Endothelial cell (in vitro differentiated cells): ENCODE data around the gene NEURL1. TPM values are rescaled to one million over a fixed set of nuclear protein-coding genes. Genes with fewer than 3 reads are reported as not detected.

ENCODE experiments used
- DNase-seq: peaks from one replicate; pipeline ENCODE4 v3.0.0; 2021; ENCODE audit warnings: low spot score
- H3K27ac Mint-ChIP-seq: one replicate; pipeline ENCODE4 v1.8.0; 2021; ENCODE audit warnings: mixed read lengths, inconsistent platforms; ENCODE audit not compliant: unreplicated experiment
- H3K27me3 Mint-ChIP-seq: one replicate; pipeline ENCODE4 v1.8.0; 2021; ENCODE audit warnings: mild to moderate bottlenecking, moderate library complexity, mixed read lengths, inconsistent platforms; ENCODE audit not compliant: unreplicated experiment
- H3K36me3 Mint-ChIP-seq: one replicate; pipeline ENCODE4 v1.8.0; 2021; ENCODE audit warnings: mild to moderate bottlenecking, low read depth, mixed read lengths, inconsistent platforms; ENCODE audit not compliant: unreplicated experiment
- H3K4me1 Mint-ChIP-seq: one replicate; pipeline ENCODE4 v1.8.0; 2021; ENCODE audit warnings: mild to moderate bottlenecking, mixed read lengths, inconsistent platforms; ENCODE audit not compliant: unreplicated experiment
- H3K4me3 Mint-ChIP-seq: one replicate; pipeline ENCODE4 v1.8.0; 2021; ENCODE audit warnings: mild to moderate bottlenecking, mixed read lengths, inconsistent platforms; ENCODE audit not compliant: unreplicated experiment
- H3K9me3 Mint-ChIP-seq: one replicate; pipeline ENCODE4 v1.8.0; 2021; ENCODE audit warnings: mixed read lengths, inconsistent platforms; ENCODE audit not compliant: unreplicated experiment
- total RNA-seq: library from RNA; stranded (reverse); fragmentation: NEBNext Ultra II Directional; extraction: Animal tissue kit (Norgen Biotek cat#: 25700); gene quantifications from one replicate; pipeline ENCODE4 v1.2.1, GENCODE V29; 2021; ENCODE audit not compliant: unreplicated experiment
- TF ChIP-seq, protein P1 (sequence below): fragments of 200-600 bp; sonication (generic); IDR thresholded peaks from one replicate; pipeline ENCODE4 v1.5.0; 2021; ENCODE audit warnings: antibody characterized with exemption; ENCODE audit not compliant: unreplicated experiment

NEURL1 gene
- total RNA-seq, 1 donor from 2014 or later = 0.69 TPM

DNA sequence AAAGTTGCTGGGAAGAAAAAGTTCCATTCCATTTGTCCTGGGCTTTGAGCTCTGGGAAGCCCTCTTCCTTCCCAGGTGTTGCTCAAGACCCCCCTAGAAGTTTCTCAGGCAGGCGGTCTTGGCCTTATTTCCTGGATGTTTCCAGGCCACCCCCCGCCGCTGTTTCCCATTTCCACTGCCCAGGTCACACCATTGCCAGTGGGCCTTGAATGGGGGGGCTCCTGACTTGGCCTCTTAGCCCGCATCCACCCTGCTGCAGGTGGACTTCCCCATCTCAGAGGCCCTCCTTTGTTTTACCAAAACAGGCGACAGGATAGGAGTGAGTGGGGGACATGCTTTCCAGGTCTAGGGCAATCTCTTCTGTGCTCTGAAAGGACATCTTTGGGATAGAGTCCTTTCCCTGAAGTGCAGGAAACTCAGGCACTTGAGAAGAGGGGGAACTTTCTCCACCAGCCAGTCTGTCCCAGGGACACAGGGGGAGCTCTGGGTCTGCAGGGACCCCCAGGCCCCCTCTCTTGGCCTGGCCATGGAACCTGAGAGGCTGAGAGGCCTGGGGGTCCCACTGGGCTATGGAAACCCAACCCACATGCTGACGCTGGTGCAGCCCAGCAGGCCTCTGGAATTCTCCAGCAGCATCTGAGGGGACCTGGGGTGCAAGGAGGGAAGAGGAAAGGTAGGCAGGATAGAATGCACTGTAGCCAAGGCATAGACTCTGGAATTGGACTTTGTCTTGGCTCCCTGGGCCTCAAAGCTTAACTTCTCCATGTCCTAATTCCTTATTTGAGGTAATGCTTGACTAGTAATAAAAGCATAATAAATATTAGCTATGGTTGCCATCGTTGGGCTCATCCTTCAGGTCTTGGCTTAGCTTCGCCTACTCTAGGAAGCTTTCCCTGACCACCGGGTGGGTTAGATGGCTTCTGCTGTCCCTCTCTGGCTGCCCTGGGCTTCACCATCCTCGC, 17.6 kb downstream of the NEURL1 start:
- peaks cover 2% of the 10 kb centered on the region for H3K27me3 Mint-ChIP-seq
- peaks cover 7% of the 10 kb centered on the region for H3K4me1 Mint-ChIP-seq
- no peak overlapping the region for H3K27ac Mint-ChIP-seq
- TF ChIP-seq, protein P1, sequence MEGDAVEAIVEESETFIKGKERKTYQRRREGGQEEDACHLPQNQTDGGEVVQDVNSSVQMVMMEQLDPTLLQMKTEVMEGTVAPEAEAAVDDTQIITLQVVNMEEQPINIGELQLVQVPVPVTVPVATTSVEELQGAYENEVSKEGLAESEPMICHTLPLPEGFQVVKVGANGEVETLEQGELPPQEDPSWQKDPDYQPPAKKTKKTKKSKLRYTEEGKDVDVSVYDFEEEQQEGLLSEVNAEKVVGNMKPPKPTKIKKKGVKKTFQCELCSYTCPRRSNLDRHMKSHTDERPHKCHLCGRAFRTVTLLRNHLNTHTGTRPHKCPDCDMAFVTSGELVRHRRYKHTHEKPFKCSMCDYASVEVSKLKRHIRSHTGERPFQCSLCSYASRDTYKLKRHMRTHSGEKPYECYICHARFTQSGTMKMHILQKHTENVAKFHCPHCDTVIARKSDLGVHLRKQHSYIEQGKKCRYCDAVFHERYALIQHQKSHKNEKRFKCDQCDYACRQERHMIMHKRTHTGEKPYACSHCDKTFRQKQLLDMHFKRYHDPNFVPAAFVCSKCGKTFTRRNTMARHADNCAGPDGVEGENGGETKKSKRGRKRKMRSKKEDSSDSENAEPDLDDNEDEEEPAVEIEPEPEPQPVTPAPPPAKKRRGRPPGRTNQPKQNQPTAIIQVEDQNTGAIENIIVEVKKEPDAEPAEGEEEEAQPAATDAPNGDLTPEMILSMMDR = no peak
- DNase-seq = no peak
- no peaks in the 10 kb centered on the region for H3K9me3 Mint-ChIP-seq
- peaks cover 5% of the 10 kb centered on the region for H3K36me3 Mint-ChIP-seq
- no peak overlapping the region for H3K4me3 Mint-ChIP-seq

DNA sequence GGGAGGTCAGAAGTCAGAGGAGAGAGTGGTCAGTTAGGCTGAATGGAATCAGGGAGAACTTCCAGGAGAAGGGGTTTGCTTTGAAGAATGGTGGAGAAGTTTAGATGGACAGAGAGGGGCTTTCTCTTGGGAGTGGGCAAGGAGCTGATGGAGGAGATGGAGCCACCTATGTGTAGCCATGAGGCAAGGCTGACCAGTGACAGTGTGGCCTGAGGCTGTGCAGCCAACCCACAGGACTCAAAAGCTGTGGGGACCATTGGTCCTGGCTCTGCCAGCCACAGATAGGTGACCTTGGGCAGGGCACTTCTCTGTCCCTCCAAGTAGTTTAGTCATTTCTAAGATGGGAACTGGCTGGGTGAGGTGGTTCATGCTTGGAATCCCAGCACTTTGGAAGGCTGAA, 18.7 kb downstream of the NEURL1 start:
- peaks cover 2% of the 10 kb centered on the region for H3K27me3 Mint-ChIP-seq
- H3K9me3 Mint-ChIP-seq = no peaks in the 10 kb centered on the region
- peaks cover 11% of the 10 kb centered on the region for H3K4me1 Mint-ChIP-seq
- TF ChIP-seq, protein P1 = no peak
- H3K27ac Mint-ChIP-seq = no peak overlapping the region
- DNase-seq = no peak
- H3K36me3 Mint-ChIP-seq = peaks cover 9% of the 10 kb centered on the region
- no peak overlapping the region for H3K4me3 Mint-ChIP-seq

DNA sequence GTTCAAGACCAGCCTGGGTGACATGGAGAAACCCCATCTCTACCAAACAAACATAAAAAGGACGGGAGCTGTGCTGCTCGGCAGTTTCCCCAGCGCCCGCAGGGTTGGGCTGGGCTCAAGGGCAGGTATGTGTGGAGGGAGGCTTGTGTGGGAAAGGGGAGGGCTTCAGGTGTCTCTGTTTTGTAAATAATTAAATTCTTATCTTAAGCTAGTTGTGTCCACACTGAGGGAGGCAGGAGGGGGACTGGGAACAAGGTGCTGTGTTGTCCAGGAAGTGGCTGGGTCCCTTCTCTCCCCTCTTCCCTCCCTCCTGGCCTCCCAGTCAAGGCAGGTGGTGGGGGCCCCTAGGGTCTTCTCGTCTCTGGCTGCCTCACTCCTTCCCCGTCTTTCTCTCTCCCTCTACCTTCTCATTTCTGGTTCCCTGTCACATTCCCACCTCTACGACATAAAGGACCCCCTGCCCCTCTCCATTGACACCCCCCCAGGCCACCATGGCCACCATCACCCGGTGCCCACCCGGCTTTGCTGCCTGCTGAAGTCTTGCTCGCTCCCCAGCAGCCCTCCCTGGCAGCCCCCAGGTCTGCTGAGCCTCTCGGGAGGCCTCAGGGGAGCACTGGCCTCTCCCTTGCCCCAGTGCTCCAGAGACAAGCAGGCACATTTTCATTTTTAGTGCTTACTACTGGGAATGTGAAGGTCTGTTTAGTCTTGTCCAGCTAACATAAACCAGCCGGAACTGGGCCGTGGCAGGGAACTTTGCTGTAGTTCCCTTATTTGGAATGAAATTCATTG, 19.3 kb downstream of the NEURL1 start:
- Mint-ChIP-seq H3K36me3 (peaks cover 9% of the 10 kb centered on the region), H3K9me3 (no peaks in the 10 kb centered on the region), H3K4me1 (peaks cover 11% of the 10 kb centered on the region), H3K27me3 (peaks cover 2% of the 10 kb centered on the region), H3K4me3 (no peak overlapping the region), H3K27ac (no peak overlapping the region)
- TF ChIP-seq, protein P1 = no peak
- no peak for DNase-seq

DNA sequence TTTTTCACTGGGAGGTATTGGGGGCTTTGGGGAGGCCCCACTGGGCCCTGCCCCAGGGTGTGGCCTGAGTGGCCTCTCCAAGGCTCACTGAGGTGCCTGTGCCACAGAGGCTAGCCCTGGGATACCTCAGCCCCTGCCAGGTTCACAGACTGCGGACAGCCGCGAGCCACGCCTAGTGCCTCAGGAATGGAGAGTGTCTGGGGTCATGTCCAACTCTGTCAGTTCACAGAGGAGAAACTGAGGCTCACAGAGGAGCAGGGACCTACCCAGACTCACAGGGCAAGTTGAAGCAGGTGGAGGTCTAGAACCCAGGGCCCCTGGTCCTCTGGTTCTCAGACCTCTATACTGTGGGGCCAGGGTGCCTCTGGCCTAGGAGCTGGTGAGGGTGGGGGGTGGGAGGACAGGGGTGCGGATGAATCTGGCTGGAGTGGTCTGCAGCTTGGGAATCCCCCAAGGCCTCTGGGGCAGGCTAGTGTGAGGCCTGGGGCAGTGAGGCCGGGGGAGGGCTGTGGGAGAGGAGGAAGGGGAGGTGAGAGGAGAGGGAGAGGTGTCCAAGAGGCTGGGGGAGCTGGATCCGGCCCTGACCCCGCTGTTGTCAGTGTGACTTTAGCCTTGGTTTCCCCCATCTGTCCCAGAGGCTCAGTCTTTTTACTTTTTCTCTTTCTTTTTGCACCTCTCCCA, 20.0 kb downstream of the NEURL1 start:
- H3K27me3 Mint-ChIP-seq = peaks cover 2% of the 10 kb centered on the region
- no peaks in the 10 kb centered on the region for H3K9me3 Mint-ChIP-seq
- TF ChIP-seq, protein P1 = no peak
- DNase-seq = no peak
- no peak overlapping the region for H3K27ac Mint-ChIP-seq
- peaks cover 11% of the 10 kb centered on the region for H3K4me1 Mint-ChIP-seq
- peaks cover 9% of the 10 kb centered on the region for H3K36me3 Mint-ChIP-seq
- H3K4me3 Mint-ChIP-seq = no peak overlapping the region
